Epithelial cell of proximal tubule (primary cell): ENCODE data around the gene FFAR4. TPM values are rescaled to one million over a fixed set of nuclear protein-coding genes. Genes with fewer than 3 reads are reported as not detected.

Source experiments
- DNase-seq: peaks from one replicate; pipeline ENCODE4 v3.0.0-alpha.2; 2011; ENCODE audit warnings: low read depth
- H3K4me3 ChIP-seq: 2 replicates; pipeline ENCODE4 v1.5.1; 2011; ENCODE audit warnings: low read depth, mild to moderate bottlenecking, low read length
- total RNA-seq: library from RNA; depleted of rRNA; stranded (reverse); fragments of >200 nt; gene quantifications from 2 replicates; pipeline ENCODE4 v1.2.3, GENCODE V29; 2015
- TF ChIP-seq, protein P1 (sequence below): conservative IDR thresholded peaks from 2 replicates; pipeline ENCODE4 v1.5.1; 2012; ENCODE audit warnings: low read depth, mild to moderate bottlenecking, low read length

Gene FFAR4
- total RNA-seq, 1 donor from 2014 or later, result not detected

DNA sequence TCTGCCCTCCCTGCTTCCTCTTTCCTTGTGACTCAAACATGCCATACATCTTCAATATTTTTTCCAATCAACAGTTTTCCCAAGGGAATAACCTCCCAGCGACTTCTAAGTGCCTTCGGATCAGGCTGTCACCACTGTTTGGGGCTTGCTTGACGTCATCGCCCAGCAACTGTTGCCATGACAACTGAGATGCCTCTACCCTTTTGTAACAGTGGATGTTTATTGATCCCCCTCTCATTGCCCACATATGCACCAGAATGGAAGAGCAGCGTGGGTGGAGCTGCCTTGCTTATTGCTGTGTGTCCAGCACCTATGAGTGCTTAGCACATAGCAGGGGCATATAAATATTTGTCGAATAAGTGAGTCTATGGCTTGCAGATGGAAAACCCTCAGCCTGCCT, 14.4 kb downstream of the FFAR4 start:
- no peak overlapping the region for H3K4me3 ChIP-seq
- DNase-seq, result no peak
- TF ChIP-seq, protein P1, sequence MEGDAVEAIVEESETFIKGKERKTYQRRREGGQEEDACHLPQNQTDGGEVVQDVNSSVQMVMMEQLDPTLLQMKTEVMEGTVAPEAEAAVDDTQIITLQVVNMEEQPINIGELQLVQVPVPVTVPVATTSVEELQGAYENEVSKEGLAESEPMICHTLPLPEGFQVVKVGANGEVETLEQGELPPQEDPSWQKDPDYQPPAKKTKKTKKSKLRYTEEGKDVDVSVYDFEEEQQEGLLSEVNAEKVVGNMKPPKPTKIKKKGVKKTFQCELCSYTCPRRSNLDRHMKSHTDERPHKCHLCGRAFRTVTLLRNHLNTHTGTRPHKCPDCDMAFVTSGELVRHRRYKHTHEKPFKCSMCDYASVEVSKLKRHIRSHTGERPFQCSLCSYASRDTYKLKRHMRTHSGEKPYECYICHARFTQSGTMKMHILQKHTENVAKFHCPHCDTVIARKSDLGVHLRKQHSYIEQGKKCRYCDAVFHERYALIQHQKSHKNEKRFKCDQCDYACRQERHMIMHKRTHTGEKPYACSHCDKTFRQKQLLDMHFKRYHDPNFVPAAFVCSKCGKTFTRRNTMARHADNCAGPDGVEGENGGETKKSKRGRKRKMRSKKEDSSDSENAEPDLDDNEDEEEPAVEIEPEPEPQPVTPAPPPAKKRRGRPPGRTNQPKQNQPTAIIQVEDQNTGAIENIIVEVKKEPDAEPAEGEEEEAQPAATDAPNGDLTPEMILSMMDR, result no peak

DNA sequence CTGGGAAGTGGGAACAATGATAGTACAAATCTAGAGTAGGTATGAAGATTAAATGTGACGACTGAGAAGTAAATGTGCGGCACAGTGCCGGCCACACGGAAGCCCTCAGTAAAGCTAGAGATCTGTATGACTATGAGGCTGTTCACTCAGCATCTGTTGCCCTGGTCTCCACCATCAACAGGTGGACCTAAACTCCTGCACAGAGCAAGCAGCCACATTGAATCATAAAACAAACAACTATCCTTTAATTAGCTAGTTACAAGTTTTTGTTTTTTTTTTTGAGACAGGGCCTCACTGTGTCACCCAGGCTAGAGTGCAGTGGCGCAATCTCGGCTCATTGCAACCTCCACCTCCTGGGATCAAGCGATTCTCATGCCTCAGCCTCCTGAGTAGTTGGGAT, 18.0 kb downstream of the FFAR4 start:
- TF ChIP-seq, protein P1, result no peak
- H3K4me3 ChIP-seq, result no peak overlapping the region
- DNase-seq, result no peak

DNA sequence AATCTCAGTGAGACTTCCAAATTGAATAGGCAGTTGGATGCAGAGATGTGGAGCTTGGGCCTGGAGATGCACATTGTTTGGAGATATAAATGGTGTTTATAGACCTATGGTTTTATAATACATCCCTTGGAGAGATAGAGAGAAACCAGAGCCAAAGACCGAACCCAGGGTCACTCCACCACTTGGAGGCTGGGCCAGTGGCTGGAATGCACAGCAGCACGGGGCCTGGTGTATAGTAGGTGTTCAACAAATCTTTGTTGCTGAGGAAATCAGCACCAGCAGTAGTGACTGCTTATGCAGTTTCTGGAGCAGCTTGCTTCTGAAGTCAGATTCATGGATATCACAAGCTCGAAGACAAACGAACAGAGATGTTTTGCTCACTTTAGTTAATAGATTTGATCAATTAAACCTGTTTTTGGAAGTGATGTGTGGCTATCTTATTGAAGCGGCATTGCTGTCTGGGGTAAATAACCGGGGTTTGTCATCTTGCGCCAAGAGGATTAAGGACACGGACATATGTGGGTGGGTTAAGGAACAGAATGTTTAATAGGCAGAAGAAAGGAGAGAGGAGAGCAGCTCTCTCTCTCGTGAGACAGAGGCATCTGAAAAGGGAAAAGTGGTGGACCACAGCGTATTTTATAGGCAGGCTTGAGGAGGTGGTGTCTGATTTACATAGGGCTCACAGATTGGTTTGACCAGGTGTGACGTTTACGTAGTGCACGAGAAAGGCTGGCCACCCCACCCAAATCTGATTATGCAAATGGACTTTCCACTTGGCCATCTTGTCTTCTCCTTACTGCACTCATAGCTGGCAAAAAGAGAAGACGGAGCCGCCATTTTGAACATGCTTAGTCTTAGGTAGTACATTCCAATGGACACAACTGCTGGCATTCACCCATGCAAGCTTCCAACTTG, 23.4 kb downstream of the FFAR4 start:
- no peak for DNase-seq
- no peak overlapping the region for H3K4me3 ChIP-seq
- TF ChIP-seq, protein P1, result no peak

DNA sequence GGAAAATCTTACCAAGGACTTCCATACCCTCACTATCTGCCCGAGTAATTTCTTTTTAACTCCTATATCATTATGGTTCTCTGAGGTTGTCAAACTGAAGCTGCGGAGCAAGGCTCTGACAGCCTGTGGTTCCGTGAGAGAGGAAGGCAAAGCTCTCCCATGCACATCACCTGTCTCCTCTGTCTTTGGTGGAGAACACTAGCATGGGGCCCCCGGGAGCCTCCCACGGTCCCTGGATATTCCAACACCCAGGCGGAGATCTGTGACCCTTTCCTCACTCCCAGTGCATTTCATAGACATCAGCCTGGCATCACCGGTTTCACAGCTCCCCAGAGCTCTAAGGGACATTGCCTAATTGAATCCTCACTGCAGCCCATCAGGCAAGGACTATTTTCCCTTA, 24.2 kb downstream of the FFAR4 start:
- TF ChIP-seq, protein P1, result no peak
- DNase-seq, result no peak
- H3K4me3 ChIP-seq, result no peak overlapping the region

DNA sequence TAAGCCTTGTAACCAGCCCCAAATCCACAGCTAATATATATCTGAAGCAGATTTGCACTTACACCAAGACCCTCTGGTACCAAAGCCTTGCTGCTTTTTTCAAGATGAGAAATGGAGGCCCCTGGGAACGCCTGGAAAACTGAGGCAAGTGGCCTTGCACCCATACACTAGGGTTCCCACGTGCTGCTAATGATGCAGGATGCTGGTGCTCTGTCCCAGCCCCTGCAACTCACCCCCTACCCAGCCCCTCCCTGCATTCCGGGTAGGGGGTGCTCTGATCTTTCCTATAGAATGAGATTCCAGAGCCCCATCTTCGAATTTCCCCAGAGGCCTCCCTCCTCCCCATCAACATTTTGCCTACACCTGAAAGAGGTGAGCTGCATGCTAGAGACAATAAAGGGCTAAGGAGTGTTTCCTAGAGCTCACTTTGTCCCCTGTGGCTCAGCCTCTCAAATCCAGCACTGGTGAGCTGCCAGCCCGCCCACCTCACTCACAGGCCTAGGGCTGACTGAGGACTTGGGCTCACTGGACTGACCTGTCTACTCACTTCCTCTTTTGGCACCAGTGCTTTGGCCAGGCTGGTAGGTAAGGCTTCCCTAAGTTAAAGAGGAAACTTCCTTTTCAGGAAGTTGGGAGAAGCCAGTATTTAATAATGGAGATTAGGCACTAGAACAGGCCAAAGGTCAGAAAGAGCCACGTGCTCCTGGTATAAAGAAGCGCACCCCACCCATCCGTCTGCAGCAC, 24.8 kb downstream of the FFAR4 start:
- TF ChIP-seq, protein P1, result no peak
- no peak overlapping the region for H3K4me3 ChIP-seq
- DNase-seq, result no peak

DNA sequence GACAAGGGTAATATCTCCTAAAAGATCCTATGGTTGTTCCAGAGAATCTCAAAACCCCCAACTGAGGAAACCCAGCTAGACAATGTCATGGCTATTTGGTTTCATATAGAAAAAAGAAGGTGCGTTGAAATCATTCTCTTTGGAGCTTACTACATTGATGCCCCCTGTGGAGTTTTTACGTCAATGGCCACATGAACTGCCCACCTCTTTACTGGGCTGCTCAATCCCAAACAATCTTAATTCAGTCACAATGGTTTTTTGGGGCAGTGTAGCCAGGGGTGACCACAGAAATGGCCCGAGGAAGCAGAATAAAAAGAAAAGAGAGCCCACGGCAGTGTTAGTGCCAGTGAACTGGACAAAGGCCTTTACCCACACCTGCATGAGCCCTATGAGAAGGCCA, 26.8 kb downstream of the FFAR4 start:
- H3K4me3 ChIP-seq, result no peak overlapping the region
- no peak for DNase-seq
- TF ChIP-seq, protein P1, result no peak
